ENCODE data around the gene ZC3H15. TPM values are rescaled to one million over a fixed set of nuclear protein-coding genes. Genes with fewer than 3 reads are reported as not detected.
"Not testable (repeated sequence)": the region's sequence is repeated elsewhere in the genome, so short reads cannot be mapped to it uniquely, and the experiment has no call there.

Gene ZC3H15
- total and polyA plus RNA-seq, 2 of the 8 experiments (the other 6 are each of a cell fraction or from before 2014, with no cell fraction given) = 32.0 to 80.8 TPM

GRCh38 chr2:186474239-186474638 is 11.8 kb upstream of the ZC3H15 start:
- H3K27ac ChIP-seq (ENCODE audit: low read depth, low read length); H4K5ac ChIP-seq (ENCODE audit: insufficient read length, low read depth, low read length); H3K23me2 ChIP-seq (ENCODE audit: low read depth, low read length); H3K23ac ChIP-seq (ENCODE audit: insufficient read length); H3K4me2 ChIP-seq (ENCODE audit: insufficient read depth in 1 of 2, low read depth in 2 of 2, low read length in 2 of 2); H3K36me3 ChIP-seq (ENCODE audit: control insufficient read depth in 2 of 4, insufficient read depth in 4 of 4, low read length in 3 of 4); H3K79me2 ChIP-seq (ENCODE audit: control insufficient read depth in 1 of 2, insufficient read depth in 2 of 2, low read length in 2 of 2); H3K27me3 ChIP-seq (replicated peaks in 1 of 4; ENCODE audit: control insufficient read depth in 3 of 4, extremely low read depth in 1 of 4, insufficient read depth in 3 of 4, low read length in 3 of 4); H3K4ac ChIP-seq (replicated peaks; ENCODE audit: insufficient read length, low read depth, low read length); H2AFZ ChIP-seq (ENCODE audit: low read length); H3K79me1 ChIP-seq (ENCODE audit: low read depth, low read length); H2BK15ac ChIP-seq (ENCODE audit: low read length); H4K20me1 ChIP-seq (replicated peaks in 1 of 2; ENCODE audit: control insufficient read depth in 1 of 2, insufficient read depth in 2 of 2, low read length in 2 of 2); H3K9ac ChIP-seq (replicated peaks in 1 of 4; ENCODE audit: extremely low read depth in 1 of 4, low read depth in 3 of 4, low read length in 3 of 4); FAIRE-seq; H4K91ac ChIP-seq (replicated peaks; ENCODE audit: insufficient read length, low read length); H3K18ac ChIP-seq (ENCODE audit: extremely low read depth, low read length); H2BK5ac ChIP-seq (ENCODE audit: low read depth, low read length); H2BK20ac ChIP-seq (ENCODE audit: low read length); H3K4me1 ChIP-seq (replicated peaks in 1 of 4; ENCODE audit: control insufficient read depth in 3 of 4, insufficient read depth in 4 of 4, low read length in 3 of 4); H4K8ac ChIP-seq (ENCODE audit: extremely low read depth, insufficient read depth, low read length); H2BK120ac ChIP-seq (replicated peaks; ENCODE audit: low read depth, low read length); H3K4me3 ChIP-seq (ENCODE audit: extremely low read depth in 1 of 4, insufficient read depth in 2 of 4, low read depth in 3 of 4, low read length in 4 of 4); H3K56ac ChIP-seq (replicated peaks; ENCODE audit: insufficient read length, low read depth, low read length); DNase-seq (ENCODE audit: low read depth in 1 of 2, low spot score in 2 of 2); POLR2A ChIA-PET (ENCODE audit: partially characterized antibody); H3K14ac ChIP-seq (ENCODE audit: insufficient read length); H2BK12ac ChIP-seq (ENCODE audit: low read depth, low read length); H2AK5ac ChIP-seq (ENCODE audit: low read depth, low read length): not testable (repeated sequence)
- 95% methylated on average over 1 of the region's 1 CpG; no CpG with 5 or more reads in 1 of the 2 experiments for WGBS, 2 experiments (ENCODE audit: extremely low coverage in 1 of 2, insufficient coverage in 1 of 2, insufficient read length in 1 of 2, insufficient replicate concordance in 2 of 2, low coverage in 1 of 2, low lambda C conversion rate in 2 of 2, missing lambda C conversion rate in 1 of 2)
- peaks cover 0 to 13% of the 10 kb centered on the region in 2 experiments; a peak in 2 of 4 replicates for H3K9me3 ChIP-seq (ENCODE audit: insufficient read depth in 2 of 2, low read depth in 1 of 2, low read length in 1 of 2)
- CTCF ChIA-PET (ENCODE audit: partially characterized antibody) = interaction anchor here (0.6 kb wide), 1 partner anchor 477 kb away, joined by 4 read pairs; no protein-coding TSS in a partner anchor

Measured in H1 (cell line).